Thyroid gland (tissue), 4 donors: Measurements from ENCODE around the gene UBE2J1. TPM values are rescaled to one million over a fixed set of nuclear protein-coding genes. Genes with fewer than 3 reads are reported as not detected.

Experiments used
- DNase-seq, 2 donors: peaks; one replicate each; pipeline ENCODE4 v3.0.0-alpha.2; 2019
- H3K27ac ChIP-seq, 3 donors: fragments of 200-600 bp; sonication (generic); 1 replicate in 2 of 3; 2 replicates in 1 of 3; pipeline ENCODE4 v1.5.1; 2016 to 2019; ENCODE audit warnings: mild to moderate bottlenecking in 1 of 3, moderate library complexity in 1 of 3
- H3K27me3 ChIP-seq: fragments of 200-600 bp; sonication (generic); one replicate; pipeline ENCODE4 v1.5.1; 2019
- H3K36me3 ChIP-seq, 2 donors: fragments of 200-600 bp; sonication (generic); one replicate each; pipeline ENCODE4 v1.5.1; 2016 to 2019
- H3K4me1 ChIP-seq, 2 donors: fragments of 200-600 bp; sonication (generic); one replicate each; pipeline ENCODE4 v1.5.1; 2017 to 2019
- H3K4me3 ChIP-seq, 3 donors: fragments of 200-600 bp; sonication (generic); replicated peaks in 1 of 3; 1 replicate in 2 of 3; 2 replicates in 1 of 3; pipeline ENCODE4 v1.5.1; 2016; ENCODE audit warnings: mild to moderate bottlenecking in 1 of 3
- H3K9me3 ChIP-seq: fragments of 200-600 bp; sonication (generic); one replicate; pipeline ENCODE4 v1.5.1; 2017
- POLR2A ChIP-seq, 2 donors: fragments of 450-650 bp; IDR thresholded peaks; one replicate each; pipeline ENCODE4 v1.6.1; 2017; ENCODE audit warnings: antibody characterized with exemption in 2 of 2, mild to moderate bottlenecking in 2 of 2, moderate library complexity in 1 of 2
- WGBS, 2 donors: methylation state at CpG; one replicate each; pipeline ENCODE4 v1.1.5; 2017; 5-methylcytosine and 5-hydroxymethylcytosine counted together
- intact Hi-C: fragments of 100-400 bp; cut with DNase I; formaldehyde crosslinking; loops from one replicate; pipeline ENCODE4 v1.15.1; 2023
- total RNA-seq, 4 donors: library from RNA; depleted of rRNA; stranded (reverse); fragments of >200 nt; gene quantifications; one replicate each; pipeline ENCODE4 v1.2.3, GENCODE V29; 2016
- TF ChIP-seq, protein P1 (sequence below), 6 experiments: fragments of 200-600 bp in 3 of 6; fragments of 450-650 bp in 3 of 6; sonication (generic) in 3 of 6; IDR thresholded peaks; one replicate each; pipeline ENCODE4 v1.5.1; 2016 to 2019; ENCODE audit warnings: antibody characterized with exemption in 6 of 6, mild to moderate bottlenecking in 2 of 6, inconsistent platforms in 1 of 6, moderate library complexity in 1 of 6

Gene UBE2J1
- total RNA-seq, 4 donors from 2014 or later, result 49.8 to 63.1 (median 51.9) TPM

DNA sequence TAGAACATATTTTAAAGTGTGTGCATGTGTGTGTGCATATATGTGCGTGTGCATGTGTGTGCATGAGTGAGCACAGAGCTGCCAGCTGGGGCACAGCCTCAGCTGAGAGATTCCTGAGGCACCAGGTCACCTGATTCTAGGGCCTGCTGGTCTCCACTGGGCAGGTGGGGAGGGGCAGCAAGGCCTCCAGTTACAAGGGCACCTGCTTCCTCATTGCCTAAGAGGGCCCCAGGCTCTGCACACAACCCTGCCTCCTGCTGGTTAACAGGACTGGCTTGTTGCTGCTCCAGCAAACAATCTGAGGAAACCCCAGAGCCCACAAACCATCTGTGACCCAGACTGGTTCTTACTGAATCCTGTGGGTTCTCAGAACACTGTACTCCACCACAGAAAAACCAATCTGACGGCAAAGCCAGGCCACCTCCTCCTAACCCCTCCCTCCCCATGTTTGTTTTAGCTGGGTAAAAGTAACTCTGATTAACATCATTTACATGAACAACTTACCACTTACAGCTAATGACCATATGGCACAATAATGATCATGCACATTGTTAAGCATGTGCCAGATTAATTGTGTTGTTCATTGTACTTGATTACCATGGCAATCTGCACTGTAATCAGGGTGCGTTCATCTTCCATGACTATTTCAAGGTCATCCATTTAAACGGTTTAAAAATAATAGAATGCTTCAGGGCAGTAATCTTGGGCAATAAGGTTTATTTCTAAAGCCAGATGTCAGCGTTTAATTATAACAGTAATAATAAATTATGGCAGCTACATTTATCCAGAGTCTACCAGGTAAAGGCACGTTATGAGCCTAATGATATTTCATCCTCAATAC, 23.1 kb upstream of the UBE2J1 start:
- H3K4me3 ChIP-seq, result no peak overlapping the region
- peaks cover 8 to 18% of the 10 kb centered on the region in 2 donors for H3K4me1 ChIP-seq
- no peaks in the 10 kb centered on the region for H3K9me3 ChIP-seq
- no peaks in the 10 kb centered on the region for H3K27me3 ChIP-seq
- DNase-seq, result peak; percentile 91 to 94
- H3K36me3 ChIP-seq, result no peaks in the 10 kb centered on the region
- H3K27ac ChIP-seq, result peak overlapping the region; percentile 64 to 85 (median 68)
- intact Hi-C loops, result loop anchor here (10.0 kb wide), 1 partner anchor 401 kb away; no protein-coding TSS in a partner anchor
- TF ChIP-seq POLR2A (IDR thresholded peaks at IDR 0.05), result peak in 1 of 2 donors; percentile 55
- TF ChIP-seq, protein P1, sequence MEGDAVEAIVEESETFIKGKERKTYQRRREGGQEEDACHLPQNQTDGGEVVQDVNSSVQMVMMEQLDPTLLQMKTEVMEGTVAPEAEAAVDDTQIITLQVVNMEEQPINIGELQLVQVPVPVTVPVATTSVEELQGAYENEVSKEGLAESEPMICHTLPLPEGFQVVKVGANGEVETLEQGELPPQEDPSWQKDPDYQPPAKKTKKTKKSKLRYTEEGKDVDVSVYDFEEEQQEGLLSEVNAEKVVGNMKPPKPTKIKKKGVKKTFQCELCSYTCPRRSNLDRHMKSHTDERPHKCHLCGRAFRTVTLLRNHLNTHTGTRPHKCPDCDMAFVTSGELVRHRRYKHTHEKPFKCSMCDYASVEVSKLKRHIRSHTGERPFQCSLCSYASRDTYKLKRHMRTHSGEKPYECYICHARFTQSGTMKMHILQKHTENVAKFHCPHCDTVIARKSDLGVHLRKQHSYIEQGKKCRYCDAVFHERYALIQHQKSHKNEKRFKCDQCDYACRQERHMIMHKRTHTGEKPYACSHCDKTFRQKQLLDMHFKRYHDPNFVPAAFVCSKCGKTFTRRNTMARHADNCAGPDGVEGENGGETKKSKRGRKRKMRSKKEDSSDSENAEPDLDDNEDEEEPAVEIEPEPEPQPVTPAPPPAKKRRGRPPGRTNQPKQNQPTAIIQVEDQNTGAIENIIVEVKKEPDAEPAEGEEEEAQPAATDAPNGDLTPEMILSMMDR (IDR thresholded peaks at IDR 0.05), result peak in 4 of 6 experiments; percentile 35 to 54 (median 52)
- 59 to 61% methylated on average over 6 of the region's 6 CpGs for WGBS, 2 donors

GRCh38 chr6:89372506-89372901, 20.0 kb upstream of the UBE2J1 start:
- H3K4me1 ChIP-seq, result peaks cover 8 to 23% of the 10 kb centered on the region in 2 donors
- H3K27ac ChIP-seq, result peak overlapping the region; percentile 11 to 65 (median 56)
- H3K4me3 ChIP-seq, result no peak overlapping the region
- H3K27me3 ChIP-seq, result no peaks in the 10 kb centered on the region
- peak in 1 of 2 donors; percentile 17 for DNase-seq
- H3K9me3 ChIP-seq, result no peaks in the 10 kb centered on the region
- H3K36me3 ChIP-seq, result no peaks in the 10 kb centered on the region
- intact Hi-C loops, result loop anchor here (10.0 kb wide), 1 partner anchor 398 kb away; no protein-coding TSS in a partner anchor
- WGBS, 2 donors, result 55 to 57% methylated on average over 3 of the region's 3 CpGs
- TF ChIP-seq, protein P1 (IDR thresholded peaks at IDR 0.05), result no peak
- no peak for TF ChIP-seq POLR2A (IDR thresholded peaks at IDR 0.05)

DNA sequence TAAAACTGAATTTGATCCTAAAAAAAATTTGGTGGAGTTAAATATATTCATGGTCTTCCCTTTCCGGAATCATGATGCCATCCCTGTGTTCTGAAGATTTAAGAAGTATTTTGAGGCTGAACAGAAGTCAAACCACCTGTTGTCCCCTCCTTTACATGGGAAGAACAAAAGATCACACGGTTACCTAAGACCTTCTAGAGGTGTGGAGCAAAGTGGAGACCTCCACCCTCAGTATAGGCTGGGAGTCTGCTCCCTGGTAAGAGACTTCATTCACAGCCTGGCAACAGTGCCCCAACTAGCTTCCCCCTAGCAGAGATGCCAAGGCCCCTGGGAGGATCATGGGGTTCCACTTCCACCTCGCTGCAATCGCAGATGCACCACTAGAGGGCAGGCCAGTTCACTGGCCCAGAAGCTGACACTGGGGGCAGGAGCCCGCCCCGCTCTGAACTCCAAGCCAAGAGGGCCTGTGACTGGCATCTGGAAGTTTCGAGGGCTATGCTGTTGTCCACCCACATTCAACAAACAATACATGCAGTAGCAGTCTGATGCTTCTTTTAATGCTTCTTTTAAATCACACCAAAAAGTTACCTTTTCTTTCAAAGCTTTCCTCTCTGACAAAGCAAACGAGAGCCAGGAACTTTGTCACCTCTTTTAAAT, 19.5 kb upstream of the UBE2J1 start:
- peak overlapping the region; percentile 11 to 65 (median 56) for H3K27ac ChIP-seq
- WGBS, 2 donors, result 35 to 40% methylated on average over 8 of the region's 8 CpGs

DNA sequence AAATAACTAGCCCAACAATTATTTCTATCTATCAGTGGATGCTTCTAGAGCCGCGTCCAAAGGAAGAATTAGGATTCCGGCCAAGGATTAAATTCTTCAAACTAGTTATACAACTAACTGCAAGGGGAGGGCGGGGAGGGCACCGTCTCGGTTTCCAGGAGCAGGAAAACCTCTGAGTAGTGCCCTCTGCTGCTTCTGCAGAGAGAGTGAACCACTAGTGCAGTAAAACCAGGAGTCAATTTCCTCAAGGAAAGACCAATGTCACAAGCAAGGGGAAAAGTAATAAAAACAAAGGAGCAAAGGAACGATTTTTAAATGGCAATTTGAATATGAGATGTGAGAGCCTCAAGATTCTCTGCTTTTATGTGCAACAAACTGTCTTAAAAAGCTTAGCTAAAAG, 16.5 kb upstream of the UBE2J1 start:
- Histone ChIP-seq H3K4me3 (no peak overlapping the region), H3K9me3 (no peaks in the 10 kb centered on the region), H3K36me3 (no peaks in the 10 kb centered on the region), H3K27me3 (no peaks in the 10 kb centered on the region), H3K27ac (peak overlapping the region in 1 of 3 donors; percentile 8), H3K4me1 (peaks cover 0 to 14% of the 10 kb centered on the region in 2 donors)
- peak; percentile 85 to 87 for DNase-seq
- 6 to 8% methylated on average over 7 of the region's 7 CpGs for WGBS, 2 donors
- intact Hi-C loops, result loop anchor here (10.0 kb wide), 1 partner anchor 54 kb away; the partner anchor contains the start of gene GABRR2
- TF ChIP-seq POLR2A (IDR thresholded peaks at IDR 0.05), result no peak
- TF ChIP-seq, protein P1 (IDR thresholded peaks at IDR 0.05), result peak in 4 of 6 experiments; percentile 57 to 65 (median 64)

More for the DNA sequence above, 19.5 kb upstream of the UBE2J1 start:
- DNase-seq, result peak; percentile 80 to 83
- Histone ChIP-seq H3K9me3 (no peaks in the 10 kb centered on the region), H3K27me3 (no peaks in the 10 kb centered on the region), H3K36me3 (no peaks in the 10 kb centered on the region), H3K4me1 (peaks cover 8 to 23% of the 10 kb centered on the region in 2 donors), H3K4me3 (no peak overlapping the region)
- intact Hi-C loops, result loop anchor here (10.0 kb wide), 1 partner anchor 397 kb away; no protein-coding TSS in a partner anchor
- no peak for TF ChIP-seq POLR2A (IDR thresholded peaks at IDR 0.05)
- TF ChIP-seq, protein P1 (IDR thresholded peaks at IDR 0.05), result peak; percentile 82 to 95 (median 86)
